PC-3 (cell line): ENCODE measurements around the gene RAB3B. TPM values are rescaled to one million over a fixed set of nuclear protein-coding genes. Genes with fewer than 3 reads are reported as not detected.

Source experiments
- ATAC-seq: fragments of 200-7000 bp; cut with Tn5 transposase; 2 replicates; pipeline ENCODE4 v1.9.1; 2020; ENCODE audit warnings: mild to moderate bottlenecking, moderate library complexity
- BruUV-seq: library from RNA; stranded (reverse); fragments of 400-500 nt; replicated peaks from 2 replicates; lab custom pipeline; 2021; lab: Mats Ljungman, UMichigan
- CTCF ChIA-PET: fragments of 300-600 bp; sonication (Branson Sonifier 250); formaldehyde crosslinking; loops from one replicate; lab custom pipeline; 2022; ENCODE audit warnings: antibody characterized with exemption; lab: Charles Lee
- POLR2A ChIA-PET: fragments of 300-600 bp; sonication (Branson Sonifier 250); formaldehyde crosslinking; loops from one replicate; lab custom pipeline; 2022; ENCODE audit warnings: antibody characterized with exemption; ENCODE audit not compliant: unreplicated experiment; lab: Charles Lee
- DNase-seq: peaks from one replicate; pipeline ENCODE4 v3.0.0-alpha.2; 2015
- H2AFZ ChIP-seq: fragments of 300-600 bp; sonication (generic); 2 replicates; pipeline ENCODE4 v1.6.0; 2016; ENCODE audit warnings: antibody characterized with exemption, low read length
- H3F3A ChIP-seq: fragments of 300-600 bp; sonication (generic); one replicate; pipeline ENCODE4 v1.6.0; 2017; ENCODE audit warnings: antibody characterized with exemption, low read length, control low read depth, mild to moderate bottlenecking; ENCODE audit not compliant: unreplicated experiment
- H3K27ac ChIP-seq: fragments of 300-600 bp; sonication (generic); 2 replicates; pipeline ENCODE4 v1.5.1; 2016; ENCODE audit warnings: mild to moderate bottlenecking, low read length
- H3K27me3 ChIP-seq: fragments of 300-600 bp; sonication (generic); 2 replicates; pipeline ENCODE4 v1.6.1; 2016; ENCODE audit warnings: low read length, mixed read lengths
- H3K36me3 ChIP-seq: fragments of 300-600 bp; sonication (generic); 2 replicates; pipeline ENCODE4 v1.6.1; 2016; ENCODE audit warnings: low read depth, mixed run types, low read length, mixed read lengths
- H3K4me1 ChIP-seq: fragments of 300-600 bp; sonication (generic); 2 replicates; pipeline ENCODE4 v1.5.1; 2016; ENCODE audit warnings: low read length; ENCODE audit not compliant: insufficient read depth
- H3K4me2 ChIP-seq: fragments of 300-600 bp; sonication (generic); 2 replicates; pipeline ENCODE4 v1.6.0; 2016; ENCODE audit warnings: low read length
- H3K4me3 ChIP-seq: fragments of 300-600 bp; sonication (generic); 2 replicates; pipeline ENCODE4 v1.5.1; 2016; ENCODE audit warnings: mild to moderate bottlenecking, low read length, mixed read lengths
- H3K79me2 ChIP-seq: fragments of 300-600 bp; sonication (generic); 2 replicates; pipeline ENCODE4 v1.6.1; 2017; ENCODE audit warnings: low read length, mixed read lengths
- H3K9ac ChIP-seq: fragments of 300-600 bp; sonication (generic); 2 replicates; pipeline ENCODE4 v1.6.0; 2016; ENCODE audit warnings: mild to moderate bottlenecking, low read length
- H3K9me2 ChIP-seq: fragments of 300-600 bp; sonication (generic); replicated peaks from 2 replicates; pipeline ENCODE4 v1.6.1; 2016; ENCODE audit warnings: mixed run types, low read length, mixed read lengths
- H3K9me3 ChIP-seq: fragments of 300-600 bp; sonication (generic); 2 replicates; pipeline ENCODE4 v1.6.1; 2016; ENCODE audit warnings: low read length, mixed read lengths
- H4K20me1 ChIP-seq: fragments of 300-600 bp; sonication (generic); 2 replicates; pipeline ENCODE4 v1.6.1; 2016; ENCODE audit warnings: low read length, mixed read lengths
- CTCF ChIP-seq: fragments of 300-600 bp; sonication (generic); conservative IDR thresholded peaks from 2 replicates; pipeline ENCODE4 v1.5.1; 2017; ENCODE audit warnings: antibody characterized with exemption, low read depth, mild to moderate bottlenecking, low read length
- EZH2 ChIP-seq: fragments of 300-600 bp; sonication (generic); IDR thresholded peaks from one replicate; pipeline ENCODE4 v1.6.1; 2017; ENCODE audit warnings: antibody characterized with exemption, mild to moderate bottlenecking, low read length; ENCODE audit not compliant: unreplicated experiment
- EZH2phosphoT487 ChIP-seq: fragments of 300-600 bp; sonication (generic); IDR thresholded peaks from 2 replicates; pipeline ENCODE4 v1.6.1; 2018; ENCODE audit warnings: mild to moderate bottlenecking, antibody characterized with exemption, low read length, borderline replicate concordance
- intact Hi-C: fragments of 100-400 bp; cut with micrococcal nuclease; formaldehyde crosslinking; loops from 2 replicates; pipeline ENCODE4 v1.9.0; 2023
- total RNA-seq: library from RNA; depleted of rRNA; stranded (reverse); fragments of >200 nt; gene quantifications from 2 replicates; pipeline ENCODE4 v1.2.3, GENCODE V29; 2014

The RAB3B gene
- total RNA-seq, 1 experiment from 2014 or later: 4.5 TPM

- no peak overlapping the region for H3K9ac ChIP-seq
These were observed 46.9 kb upstream of the RAB3B start for GRCh38 chr1:52037402-52037814.

GRCh38 chr1:52034050-52034384 is 43.5 kb upstream of the RAB3B start:
- no peak for DNase-seq
- Histone ChIP-seq H3K9me2 (no peaks in the 10 kb centered on the region), H3K36me3 (peaks cover 2% of the 10 kb centered on the region; the same call in 1 of the 2 replicates), H2AFZ (peak overlapping the region; percentile 95), H3K4me3 (peak overlapping the region; percentile 97), H3K27ac (no peak overlapping the region), H3K4me1 (peaks cover 15% of the 10 kb centered on the region), H3K9ac (peak overlapping the region; percentile 92), H3K27me3 (no peaks in the 10 kb centered on the region), H4K20me1 (peaks cover 15% of the 10 kb centered on the region), H3K79me2 (peaks cover 35% of the 10 kb centered on the region), H3K9me3 (no peaks in the 10 kb centered on the region), H3K4me2 (peak overlapping the region; percentile 91), H3F3A (no peaks in the 10 kb centered on the region)
- BruUV-seq: TSS peak; percentile 78
- CTCF ChIA-PET: no interaction called here
- TF ChIP-seq CTCF: no peak
- TF ChIP-seq EZH2phosphoT487: no peak
- TF ChIP-seq EZH2: no peak
- intact Hi-C loops: no loop called here
- POLR2A ChIA-PET: interaction anchor here (0.7 kb wide), 1 partner anchor 21 kb away, joined by 6 read pairs; no protein-coding TSS in a partner anchor
- no peak for ATAC-seq

More at GRCh38 chr1:52037402-52037814, 46.9 kb upstream of the RAB3B start:
- Histone ChIP-seq H3K27ac (no peak overlapping the region), H4K20me1 (peaks cover 4% of the 10 kb centered on the region), H3K27me3 (no peaks in the 10 kb centered on the region), H2AFZ (no peak overlapping the region), H3K79me2 (peaks cover 12% of the 10 kb centered on the region), H3F3A (no peaks in the 10 kb centered on the region), H3K9me3 (no peaks in the 10 kb centered on the region), H3K4me2 (no peak overlapping the region), H3K4me3 (no peak overlapping the region), H3K36me3 (peaks cover 11% of the 10 kb centered on the region; the same call in 1 of the 2 replicates), H3K9me2 (no peaks in the 10 kb centered on the region), H3K4me1 (peaks cover 5% of the 10 kb centered on the region; the same call in 1 of the 2 replicates)
- intact Hi-C loops: no loop called here
- DNase-seq: peak; percentile 25
- no peak for ATAC-seq
- POLR2A ChIA-PET: no interaction called here
- no peak for TF ChIP-seq CTCF
- TF ChIP-seq EZH2: no peak
- TF ChIP-seq EZH2phosphoT487: no peak
- CTCF ChIA-PET: interaction anchor here (0.6 kb wide), 1 partner anchor 180 kb away, joined by 3 read pairs; no protein-coding TSS in a partner anchor
- no TSS peak for BruUV-seq

GRCh38 chr1:52033190-52034049 is 42.9 kb upstream of the RAB3B start, which contains the start of gene KTI12:
KTI12 (minus strand) TSS chr1:52033810; CDS start chr1:52033761, 49 bp downstream.
- H3K4me1 ChIP-seq: peaks cover 15% of the 10 kb centered on the region
- peak within 1 kb of the TSS; percentile 91 for H3K4me2 ChIP-seq
- BruUV-seq: TSS peak; percentile 66
- H3F3A ChIP-seq: no peaks in the 10 kb centered on the region
- POLR2A ChIA-PET: no interaction called here
- peaks cover 35% of the 10 kb centered on the region for H3K79me2 ChIP-seq
- peak within 1 kb of the TSS; percentile 92 for H3K9ac ChIP-seq
- peak within 1 kb of the TSS; percentile 95 for H2AFZ ChIP-seq
- ATAC-seq (peak; percentile 84), DNase-seq (peak; percentile 86)
- CTCF ChIA-PET: no interaction called here
- H3K27ac ChIP-seq: peak within 1 kb of the TSS; percentile 59
- no peak for TF ChIP-seq EZH2phosphoT487
- TF ChIP-seq CTCF: no peak
- no peak for TF ChIP-seq EZH2
- H3K9me3 ChIP-seq: no peaks in the 10 kb centered on the region
- intact Hi-C loops: loop anchor here (1.0 kb wide), 1 partner anchor 23 kb away; the partner anchor contains the start of gene BTF3L4
- H3K9me2 ChIP-seq: no peaks in the 10 kb centered on the region
- no peaks in the 10 kb centered on the region for H3K27me3 ChIP-seq
- peak within 1 kb of the TSS; percentile 97 for H3K4me3 ChIP-seq
- no peaks in the 10 kb centered on the region; the same call in 1 of the 2 replicates for H3K36me3 ChIP-seq
- H4K20me1 ChIP-seq: peaks cover 15% of the 10 kb centered on the region
